Sigmoid colon (tissue), 4 donors: ENCODE results near the gene TRIM54.

Experiments
- CTCF ChIP-seq, 4 experiments: fragments of 450-650 bp in 3 of 4; fragments of 200-600 bp in 1 of 4; IDR thresholded peaks; one replicate each; pipeline ENCODE4 v1.5.1; 2016 to 2019; ENCODE audit warnings: antibody characterized with exemption in 4 of 4, mild to moderate bottlenecking in 3 of 4, moderate library complexity in 2 of 4
- POLR2A ChIP-seq, 2 donors: fragments of 450-650 bp; IDR thresholded peaks; one replicate each; pipeline ENCODE4 v1.6.1; 2016; ENCODE audit warnings: antibody characterized with exemption in 2 of 2, mild to moderate bottlenecking in 2 of 2, moderate library complexity in 2 of 2
- POLR2AphosphoS5 ChIP-seq, 4 donors: sonication (generic); formaldehyde crosslinking; IDR thresholded peaks; one replicate each; pipeline ENCODE4 v1.6.1; 2017; ENCODE audit warnings: antibody characterized with exemption in 4 of 4

- TF ChIP-seq CTCF (IDR thresholded peaks at IDR 0.05) (no peak), POLR2A (IDR thresholded peaks at IDR 0.05) (peak; percentile 78), POLR2AphosphoS5 (IDR thresholded peaks at IDR 0.05) (peak; percentile 91 to 95 (median 94))
Observed at GRCh38 chr2:27322766-27323595, 40.8 kb downstream of the TRIM54 start, which contains the start of gene MPV17.
